GM19395 (cell line): Measurements from ENCODE around the gene TET2.
A peak's percentile ranks its signal among the peaks of the same experiment; 100 is the strongest.

Source experiments
- ATAC-seq: cut with Tn5 transposase; IDR thresholded peaks from one replicate; pipeline ENCODE4 v1.9.1; 2021; ENCODE audit warnings: mild to moderate bottlenecking, moderate library complexity; ENCODE audit not compliant: unreplicated experiment

Gene TET2

GRCh38 chr4:105230287-105230686, 83.6 kb downstream of the TET2 start:
- ATAC-seq = no peak

DNA sequence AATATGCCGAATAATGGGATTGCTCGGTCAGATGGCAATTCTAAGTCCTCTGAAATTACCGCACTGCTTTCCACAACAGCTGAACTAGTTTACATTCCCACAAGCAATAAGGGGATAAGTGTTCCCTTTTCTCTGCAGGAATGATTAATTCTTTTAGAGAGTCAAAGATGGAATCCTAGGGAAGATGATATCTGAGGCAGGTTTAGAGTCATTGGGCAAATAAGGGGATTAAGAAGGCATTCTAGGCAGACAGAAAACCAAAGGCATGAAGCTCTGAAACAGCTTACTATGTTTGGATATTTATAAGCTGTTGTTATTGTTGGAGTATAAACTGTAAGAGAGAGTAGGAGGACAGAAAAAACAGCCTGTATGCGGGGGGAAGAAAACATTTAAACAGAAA, 85.7 kb downstream of the TET2 start:
- no peak for ATAC-seq

DNA sequence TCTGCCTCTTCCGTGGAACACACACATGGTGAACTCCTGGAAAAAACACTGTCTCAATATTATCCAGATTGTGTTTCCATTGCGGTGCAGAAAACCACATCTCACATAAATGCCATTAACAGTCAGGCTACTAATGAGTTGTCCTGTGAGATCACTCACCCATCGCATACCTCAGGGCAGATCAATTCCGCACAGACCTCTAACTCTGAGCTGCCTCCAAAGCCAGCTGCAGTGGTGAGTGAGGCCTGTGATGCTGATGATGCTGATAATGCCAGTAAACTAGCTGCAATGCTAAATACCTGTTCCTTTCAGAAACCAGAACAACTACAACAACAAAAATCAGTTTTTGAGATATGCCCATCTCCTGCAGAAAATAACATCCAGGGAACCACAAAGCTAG, 87.9 kb downstream of the TET2 start:
- ATAC-seq = no peak

DNA sequence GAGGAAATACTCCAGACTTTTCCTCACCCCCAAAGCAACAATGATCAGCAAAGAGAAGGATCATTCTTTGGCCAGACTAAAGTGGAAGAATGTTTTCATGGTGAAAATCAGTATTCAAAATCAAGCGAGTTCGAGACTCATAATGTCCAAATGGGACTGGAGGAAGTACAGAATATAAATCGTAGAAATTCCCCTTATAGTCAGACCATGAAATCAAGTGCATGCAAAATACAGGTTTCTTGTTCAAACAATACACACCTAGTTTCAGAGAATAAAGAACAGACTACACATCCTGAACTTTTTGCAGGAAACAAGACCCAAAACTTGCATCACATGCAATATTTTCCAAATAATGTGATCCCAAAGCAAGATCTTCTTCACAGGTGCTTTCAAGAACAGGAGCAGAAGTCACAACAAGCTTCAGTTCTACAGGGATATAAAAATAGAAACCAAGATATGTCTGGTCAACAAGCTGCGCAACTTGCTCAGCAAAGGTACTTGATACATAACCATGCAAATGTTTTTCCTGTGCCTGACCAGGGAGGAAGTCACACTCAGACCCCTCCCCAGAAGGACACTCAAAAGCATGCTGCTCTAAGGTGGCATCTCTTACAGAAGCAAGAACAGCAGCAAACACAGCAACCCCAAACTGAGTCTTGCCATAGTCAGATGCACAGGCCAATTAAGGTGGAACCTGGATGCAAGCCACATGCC, 89.7 kb downstream of the TET2 start:
- peak; percentile 92 for ATAC-seq

DNA sequence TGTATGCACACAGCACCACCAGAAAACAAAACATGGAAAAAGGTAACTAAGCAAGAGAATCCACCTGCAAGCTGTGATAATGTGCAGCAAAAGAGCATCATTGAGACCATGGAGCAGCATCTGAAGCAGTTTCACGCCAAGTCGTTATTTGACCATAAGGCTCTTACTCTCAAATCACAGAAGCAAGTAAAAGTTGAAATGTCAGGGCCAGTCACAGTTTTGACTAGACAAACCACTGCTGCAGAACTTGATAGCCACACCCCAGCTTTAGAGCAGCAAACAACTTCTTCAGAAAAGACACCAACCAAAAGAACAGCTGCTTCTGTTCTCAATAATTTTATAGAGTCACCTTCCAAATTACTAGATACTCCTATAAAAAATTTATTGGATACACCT, 90.2 kb downstream of the TET2 start:
- peak; percentile 46 for ATAC-seq

- ATAC-seq = no peak
These were observed 93.4 kb downstream of the TET2 start for GRCh38 chr4:105240037-105240436.

DNA sequence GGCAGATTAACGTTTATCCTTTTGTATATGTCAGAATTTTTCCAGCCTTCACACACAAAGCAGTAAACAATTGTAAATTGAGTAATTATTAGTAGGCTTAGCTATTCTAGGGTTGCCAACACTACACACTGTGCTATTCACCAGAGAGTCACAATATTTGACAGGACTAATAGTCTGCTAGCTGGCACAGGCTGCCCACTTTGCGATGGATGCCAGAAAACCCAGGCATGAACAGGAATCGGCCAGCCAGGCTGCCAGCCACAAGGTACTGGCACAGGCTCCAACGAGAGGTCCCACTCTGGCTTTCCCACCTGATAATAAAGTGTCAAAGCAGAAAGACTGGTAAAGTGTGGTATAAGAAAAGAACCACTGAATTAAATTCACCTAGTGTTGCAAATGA, 94.8 kb downstream of the TET2 start:
- no peak for ATAC-seq

DNA sequence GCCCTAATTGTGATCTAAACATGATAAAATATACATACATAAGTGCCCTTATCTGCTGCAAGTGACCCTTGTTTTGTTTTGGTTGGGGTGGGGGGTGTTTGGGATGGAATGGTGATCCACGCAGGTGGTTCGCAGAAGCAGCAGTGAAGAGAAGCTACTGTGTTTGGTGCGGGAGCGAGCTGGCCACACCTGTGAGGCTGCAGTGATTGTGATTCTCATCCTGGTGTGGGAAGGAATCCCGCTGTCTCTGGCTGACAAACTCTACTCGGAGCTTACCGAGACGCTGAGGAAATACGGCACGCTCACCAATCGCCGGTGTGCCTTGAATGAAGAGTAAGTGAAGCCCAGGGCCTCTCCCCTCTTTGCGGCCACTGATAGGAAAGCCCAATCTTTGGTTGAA, 96.8 kb downstream of the TET2 start:
- no peak for ATAC-seq

GRCh38 chr4:105246712-105247111, 100.0 kb downstream of the TET2 start:
- ATAC-seq = no peak

- ATAC-seq = no peak
These were observed 101.9 kb downstream of the TET2 start for GRCh38 chr4:105248613-105249012.

- no peak for ATAC-seq
These were observed 111.3 kb downstream of the TET2 start for GRCh38 chr4:105257817-105258495.

DNA sequence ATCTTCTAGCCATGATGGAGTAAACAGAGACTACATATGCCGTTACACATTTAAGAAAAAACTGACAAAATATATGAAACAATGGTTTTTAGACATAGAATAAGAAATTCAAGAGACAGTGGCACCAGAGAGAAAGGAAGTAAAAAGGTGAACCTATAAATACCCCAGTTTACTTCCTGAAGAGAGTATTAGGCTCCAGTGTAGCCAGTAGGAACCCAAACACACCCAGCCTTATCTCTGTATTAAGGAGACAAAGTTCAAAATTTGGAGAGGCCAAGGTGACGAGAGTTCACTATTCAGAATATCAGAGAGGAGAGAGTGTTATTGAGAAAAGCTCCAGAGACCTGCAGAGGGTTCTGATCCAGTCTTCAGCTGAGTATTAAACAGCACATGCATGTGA, 119.0 kb downstream of the TET2 start:
- ATAC-seq = no peak

DNA sequence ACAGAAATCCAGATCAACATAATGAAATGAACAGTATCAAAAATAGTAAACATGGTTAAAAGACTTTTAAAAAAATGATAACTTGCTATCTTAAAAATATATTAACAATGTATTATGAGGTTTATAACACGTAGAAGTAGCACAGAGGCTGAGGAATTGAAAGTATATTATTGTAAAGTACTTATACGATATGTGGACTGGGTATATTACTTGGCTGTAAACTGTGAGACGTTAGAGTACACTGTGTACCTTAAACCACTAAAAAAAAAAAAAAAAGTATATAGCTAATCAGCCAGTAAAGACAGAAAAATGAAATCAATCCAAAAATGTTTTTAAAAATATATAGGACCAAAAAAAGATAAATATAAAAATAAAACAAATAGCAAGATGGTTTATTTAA, 120.6 kb downstream of the TET2 start:
- ATAC-seq = no peak

GRCh38 chr4:105272002-105272401, 125.3 kb downstream of the TET2 start:
- no peak for ATAC-seq

- no peak for ATAC-seq
These were observed 126.6 kb downstream of the TET2 start for GRCh38 chr4:105273230-105273629.

GRCh38 chr4:105274090-105274489, 127.4 kb downstream of the TET2 start:
- ATAC-seq = no peak

DNA sequence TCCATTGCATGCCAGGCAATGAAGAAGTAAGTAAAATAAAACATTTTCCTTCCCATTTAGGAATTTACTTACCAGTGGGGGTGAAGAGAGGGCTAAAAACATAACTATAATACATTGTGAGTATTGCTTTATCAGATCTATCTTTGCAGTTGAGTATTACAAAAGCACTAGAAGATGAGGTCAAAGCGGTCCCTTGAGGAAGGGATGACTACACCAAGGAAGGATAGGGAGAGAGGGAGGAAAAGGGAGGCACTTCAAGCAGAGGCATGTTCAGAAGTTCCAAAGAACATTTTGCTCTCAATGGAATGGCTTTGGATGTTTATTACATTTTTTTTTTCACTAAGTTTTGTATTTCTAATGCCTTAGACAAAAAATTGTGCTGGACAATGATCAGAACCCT, 127.8 kb downstream of the TET2 start:
- no peak for ATAC-seq

DNA sequence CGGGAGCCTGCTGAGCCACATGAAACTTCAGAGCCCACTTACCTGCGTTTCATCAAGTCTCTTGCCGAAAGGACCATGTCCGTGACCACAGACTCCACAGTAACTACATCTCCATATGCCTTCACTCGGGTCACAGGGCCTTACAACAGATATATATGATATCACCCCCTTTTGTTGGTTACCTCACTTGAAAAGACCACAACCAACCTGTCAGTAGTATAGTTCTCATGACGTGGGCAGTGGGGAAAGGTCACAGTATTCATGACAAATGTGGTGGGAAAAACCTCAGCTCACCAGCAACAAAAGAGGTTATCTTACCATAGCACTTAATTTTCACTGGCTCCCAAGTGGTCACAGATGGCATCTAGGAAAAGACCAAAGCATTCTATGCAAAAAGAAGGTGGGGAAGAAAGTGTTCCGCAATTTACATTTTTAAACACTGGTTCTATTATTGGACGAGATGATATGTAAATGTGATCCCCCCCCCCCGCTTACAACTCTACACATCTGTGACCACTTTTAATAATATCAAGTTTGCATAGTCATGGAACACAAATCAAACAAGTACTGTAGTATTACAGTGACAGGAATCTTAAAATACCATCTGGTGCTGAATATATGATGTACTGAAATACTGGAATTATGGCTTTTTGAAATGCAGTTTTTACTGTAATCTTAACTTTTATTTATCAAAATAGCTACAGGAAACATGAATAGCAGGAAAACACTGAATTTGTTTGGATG, 129.9 kb downstream of the TET2 start:
- ATAC-seq = no peak

DNA sequence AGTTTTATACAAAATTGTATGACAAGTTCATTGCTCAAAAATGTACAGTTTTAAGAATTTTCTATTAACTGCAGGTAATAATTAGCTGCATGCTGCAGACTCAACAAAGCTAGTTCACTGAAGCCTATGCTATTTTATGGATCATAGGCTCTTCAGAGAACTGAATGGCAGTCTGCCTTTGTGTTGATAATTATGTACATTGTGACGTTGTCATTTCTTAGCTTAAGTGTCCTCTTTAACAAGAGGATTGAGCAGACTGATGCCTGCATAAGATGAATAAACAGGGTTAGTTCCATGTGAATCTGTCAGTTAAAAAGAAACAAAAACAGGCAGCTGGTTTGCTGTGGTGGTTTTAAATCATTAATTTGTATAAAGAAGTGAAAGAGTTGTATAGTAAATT, 131.0 kb downstream of the TET2 start:
- no peak for ATAC-seq

DNA sequence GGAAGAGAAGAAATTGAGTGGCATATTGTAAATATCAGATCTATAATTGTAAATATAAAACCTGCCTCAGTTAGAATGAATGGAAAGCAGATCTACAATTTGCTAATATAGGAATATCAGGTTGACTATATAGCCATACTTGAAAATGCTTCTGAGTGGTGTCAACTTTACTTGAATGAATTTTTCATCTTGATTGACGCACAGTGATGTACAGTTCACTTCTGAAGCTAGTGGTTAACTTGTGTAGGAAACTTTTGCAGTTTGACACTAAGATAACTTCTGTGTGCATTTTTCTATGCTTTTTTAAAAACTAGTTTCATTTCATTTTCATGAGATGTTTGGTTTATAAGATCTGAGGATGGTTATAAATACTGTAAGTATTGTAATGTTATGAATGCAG, 132.6 kb downstream of the TET2 start:
- no peak for ATAC-seq

- ATAC-seq = no peak
These were observed 133.9 kb downstream of the TET2 start for GRCh38 chr4:105280338-105281123.

DNA sequence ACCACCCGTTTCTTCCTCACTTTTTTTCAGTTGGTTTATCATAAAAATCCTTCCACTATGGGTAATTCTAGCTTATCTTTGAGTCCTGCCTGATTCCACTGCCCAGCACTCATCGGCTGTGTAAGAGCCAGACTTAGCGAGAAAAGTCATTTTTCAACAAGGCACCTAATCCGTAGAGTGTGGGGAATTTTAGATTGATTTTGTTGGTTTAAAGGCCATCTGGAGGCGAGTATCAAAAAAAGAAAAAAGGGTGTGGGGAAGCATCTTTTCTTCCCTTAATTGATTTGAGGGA, 134.4 kb downstream of the TET2 start:
- no peak for ATAC-seq
